IPS-11a (cell line): ENCODE data around the gene UNC13D.
A peak's percentile ranks its signal among the peaks of the same experiment; 100 is the strongest.
"Not testable (repeated sequence)": the region's sequence is repeated elsewhere in the genome, so short reads cannot be mapped to it uniquely, and the experiment has no call there.

Source experiments
- H3K4me3 ChIP-seq: one replicate; pipeline ENCODE4 v1.5.1; 2013; ENCODE audit warnings: low read depth, low read length, control low read depth

UNC13D gene

GRCh38 chr17:75875182-75875939 lies 31.2 kb upstream of the UNC13D start:
- H3K4me3 ChIP-seq, result no peak overlapping the region

DNA sequence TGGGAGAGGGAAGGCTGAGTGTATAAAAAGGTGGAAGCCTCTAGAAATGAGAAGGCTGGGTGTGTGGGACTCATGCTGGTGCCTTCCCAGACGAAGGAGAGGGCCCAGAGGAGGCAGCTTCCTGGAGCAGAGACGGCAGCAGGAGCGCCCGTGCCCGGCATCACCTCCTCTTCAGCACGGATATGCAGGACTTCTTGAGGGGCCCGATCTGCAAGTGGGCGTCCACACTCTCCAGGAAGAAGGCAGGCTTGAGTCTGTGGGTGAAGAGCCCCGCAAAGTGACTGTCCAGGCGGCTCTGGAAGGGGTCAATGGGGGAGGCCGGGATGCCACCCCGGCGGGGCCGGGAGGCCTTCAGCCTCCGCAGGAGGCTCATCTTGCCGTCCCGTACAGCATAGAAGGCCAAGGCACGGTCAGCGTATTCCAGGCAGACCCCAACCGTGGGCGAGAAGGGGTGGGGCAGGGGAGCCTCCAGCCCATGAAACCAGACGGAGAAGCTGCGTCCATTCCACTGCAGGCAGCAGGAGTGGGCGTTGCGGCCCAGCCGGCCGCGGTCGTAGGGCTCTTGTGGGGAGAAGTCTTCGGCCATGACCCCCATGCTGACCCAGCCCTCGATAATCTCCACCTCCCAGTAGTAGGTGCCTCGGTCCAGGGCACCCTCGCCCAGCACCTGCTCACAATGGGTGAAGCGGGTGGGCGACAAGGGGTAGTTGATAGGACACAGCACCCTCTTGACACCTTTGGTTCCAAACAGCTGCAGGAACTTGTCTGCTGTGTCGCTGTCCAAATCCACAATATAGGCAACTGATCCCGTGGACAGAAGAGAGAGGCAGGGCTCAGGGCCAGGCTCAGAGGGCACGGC lies 30.3 kb upstream of the UNC13D start:
- no peak overlapping the region for H3K4me3 ChIP-seq

DNA sequence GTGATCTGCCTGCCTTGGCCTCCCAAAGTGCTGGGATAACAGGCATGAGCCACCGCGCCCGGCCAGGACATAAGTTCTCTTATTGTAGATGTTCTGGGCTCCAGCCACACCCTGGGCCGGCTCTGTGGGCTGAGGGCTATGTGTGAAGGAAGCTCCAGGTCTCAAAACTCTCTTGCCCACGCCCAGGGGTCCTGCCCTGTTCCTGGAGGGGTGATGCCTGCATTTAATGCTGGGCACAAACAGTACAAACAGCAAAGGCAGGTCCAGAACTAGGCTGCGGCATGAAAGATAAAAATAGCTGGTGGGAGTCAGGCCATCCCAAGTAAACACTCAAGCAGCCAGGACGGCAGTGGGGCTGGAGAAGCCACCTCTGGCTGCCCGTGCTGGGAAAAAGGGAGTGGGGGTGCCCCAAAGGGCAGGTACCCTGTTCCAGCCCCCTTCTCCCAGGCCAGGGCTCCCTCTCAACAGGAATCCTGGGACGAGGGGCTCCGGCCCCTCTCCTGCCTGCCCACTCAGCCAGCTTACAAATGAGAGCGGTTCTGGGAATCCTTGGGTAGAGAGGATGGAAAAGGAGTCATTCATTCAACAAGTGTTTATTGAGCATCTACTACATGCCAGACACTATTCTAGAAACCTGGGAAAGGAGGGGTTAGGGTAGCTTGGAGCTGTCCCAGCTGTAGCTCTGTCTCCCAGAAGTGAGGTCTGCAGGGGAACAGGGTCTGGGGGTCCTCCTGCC lies 29.6 kb upstream of the UNC13D start:
- H3K4me3 ChIP-seq, result no peak overlapping the region

DNA sequence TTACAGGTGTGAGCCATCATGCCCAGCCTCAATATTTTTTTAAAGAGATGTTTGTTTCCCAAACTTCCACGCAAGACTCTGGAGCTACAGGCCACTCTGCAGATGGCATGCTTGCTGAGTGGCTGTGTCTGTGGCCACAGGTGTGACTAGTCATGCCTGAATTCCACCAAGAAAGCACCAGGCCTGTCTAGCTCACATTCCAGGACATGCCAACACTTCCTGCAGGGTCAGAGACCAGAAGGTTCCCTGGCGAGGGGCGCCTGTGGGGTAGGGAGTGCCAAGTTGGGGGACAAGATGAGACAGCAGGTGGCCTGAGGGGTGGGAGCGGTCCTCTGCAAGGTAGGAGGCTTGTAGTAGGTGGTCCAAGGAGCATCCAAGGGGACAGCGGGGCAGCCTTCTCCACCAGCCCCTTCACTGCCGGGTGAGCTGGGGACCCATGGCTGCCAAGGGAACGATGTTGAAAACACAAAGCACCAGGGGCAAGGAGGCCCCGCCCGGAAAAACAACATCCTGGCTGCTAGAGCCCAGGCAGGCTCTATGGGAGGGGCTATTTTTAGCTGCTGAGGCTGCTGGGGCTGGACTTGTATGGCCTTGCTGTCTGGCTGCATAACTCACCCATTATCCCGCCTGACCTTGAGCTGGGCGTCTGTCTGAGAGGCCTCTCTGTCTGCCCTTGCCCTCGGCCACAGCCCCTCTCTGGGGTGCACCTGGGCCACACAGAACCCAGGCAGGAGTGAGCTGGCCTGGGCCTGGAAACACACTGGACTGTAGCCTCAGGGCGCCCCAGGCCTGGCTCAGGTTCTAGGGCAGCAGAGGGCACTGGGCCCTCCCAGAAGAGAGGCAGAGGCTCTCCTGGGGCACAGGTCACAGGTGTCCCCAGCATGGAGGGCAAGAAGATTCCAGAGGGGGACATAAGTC lies 28.5 kb upstream of the UNC13D start:
- no peak overlapping the region for H3K4me3 ChIP-seq

DNA sequence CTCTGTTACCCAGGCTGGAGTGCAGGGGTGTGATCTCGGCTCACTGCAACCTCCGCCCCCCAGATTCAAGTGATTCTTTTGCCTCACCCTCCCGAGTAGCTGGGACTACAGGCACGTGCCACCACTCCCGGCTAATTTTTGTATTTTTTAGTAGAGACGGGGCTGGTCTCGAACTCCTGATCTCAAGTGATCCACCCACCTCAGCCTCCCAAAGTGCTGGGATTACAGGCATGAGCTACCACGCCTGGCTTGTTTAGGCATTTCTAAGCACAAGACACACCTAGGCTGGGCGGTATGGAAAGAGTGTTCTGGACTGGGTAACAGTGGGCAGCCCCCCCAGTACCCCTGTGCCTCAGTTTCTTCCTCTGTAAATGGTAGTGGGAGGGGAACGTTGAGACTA lies 26.0 kb upstream of the UNC13D start:
- H3K4me3 ChIP-seq, result not testable (repeated sequence)

DNA sequence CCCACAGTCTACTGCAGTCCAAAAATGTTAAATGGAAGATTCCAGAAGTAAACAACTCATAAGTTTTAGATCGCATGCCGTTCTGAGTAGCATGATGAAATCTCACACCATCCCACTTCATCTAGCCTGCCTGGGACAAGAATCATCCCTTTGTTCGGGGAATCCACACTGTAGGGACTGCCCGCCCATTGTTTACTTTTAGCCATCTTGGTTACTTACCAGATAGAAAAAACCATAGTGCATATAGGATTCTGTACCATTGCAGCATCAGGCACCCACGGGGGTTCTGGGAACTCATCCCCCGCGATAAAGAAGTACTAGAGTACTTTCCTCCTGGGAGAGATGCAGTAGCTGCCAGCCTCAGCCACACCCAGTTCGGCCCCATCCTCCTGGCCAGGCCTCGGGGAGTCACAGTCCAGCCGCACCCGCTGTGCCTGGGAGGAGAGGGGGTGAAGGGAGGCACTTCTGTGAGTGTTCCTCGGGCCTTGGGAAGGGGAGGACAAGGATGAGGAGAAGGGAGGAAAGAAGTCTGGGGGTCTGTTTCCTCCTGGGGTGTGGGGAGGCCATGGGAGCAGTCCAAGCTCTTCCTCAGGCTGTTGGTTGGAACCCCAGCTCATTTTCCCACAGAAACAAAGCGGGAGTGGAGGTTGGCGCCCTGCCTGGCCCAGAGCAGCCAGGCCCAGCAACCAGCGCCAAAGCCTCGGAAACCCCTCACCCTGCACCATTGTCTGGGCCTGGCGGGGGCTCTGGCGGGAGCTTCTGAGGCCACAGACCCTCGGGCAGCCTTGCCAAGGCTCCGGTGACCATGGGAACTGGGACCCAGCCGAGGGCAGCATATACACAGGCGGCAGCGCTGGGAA lies 25.3 kb upstream of the UNC13D start:
- no peak overlapping the region for H3K4me3 ChIP-seq

- not testable (repeated sequence) for H3K4me3 ChIP-seq
These were observed 24.6 kb upstream of the UNC13D start for GRCh38 chr17:75868730-75869281.

DNA sequence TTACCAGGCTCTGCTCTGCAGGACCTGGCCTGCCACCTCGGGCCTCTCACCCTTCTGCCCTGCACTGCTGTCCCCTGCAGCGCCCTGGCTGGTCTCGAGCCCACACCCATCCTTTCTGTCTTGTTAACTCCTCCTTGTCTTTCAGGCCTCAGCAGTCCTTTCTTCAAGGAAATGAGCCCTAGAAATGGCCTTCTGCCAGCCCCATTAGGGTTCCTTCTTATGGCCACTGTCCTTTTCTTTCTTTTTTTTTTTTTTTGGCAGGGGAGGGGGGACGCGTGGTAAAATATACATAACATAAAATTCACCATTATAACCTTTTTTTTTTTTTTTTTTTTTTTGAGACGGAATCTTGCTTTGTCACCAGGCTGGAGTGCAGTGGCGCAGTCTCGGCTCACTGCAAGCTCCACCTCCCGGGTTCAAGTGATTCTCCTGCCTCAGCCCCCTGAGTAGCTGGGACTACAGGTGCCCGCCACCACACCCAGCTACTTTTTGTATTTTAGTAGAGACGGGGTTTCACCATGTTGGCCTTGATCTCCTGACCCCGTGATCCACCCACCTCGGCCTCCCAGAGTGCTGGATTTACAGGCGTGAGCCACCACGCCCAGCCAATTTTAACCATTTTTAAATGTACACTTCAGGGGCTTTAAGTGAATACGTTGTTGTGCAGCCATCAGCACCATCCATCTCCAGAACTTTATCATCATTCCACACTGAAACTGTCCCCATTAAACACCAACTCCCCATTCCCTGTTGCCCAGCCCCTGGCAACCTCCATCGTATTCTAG lies 21.4 kb upstream of the UNC13D start:
- not testable (repeated sequence) for H3K4me3 ChIP-seq

- not testable (repeated sequence) for H3K4me3 ChIP-seq
These were observed 20.7 kb upstream of the UNC13D start for GRCh38 chr17:75864887-75865286.

DNA sequence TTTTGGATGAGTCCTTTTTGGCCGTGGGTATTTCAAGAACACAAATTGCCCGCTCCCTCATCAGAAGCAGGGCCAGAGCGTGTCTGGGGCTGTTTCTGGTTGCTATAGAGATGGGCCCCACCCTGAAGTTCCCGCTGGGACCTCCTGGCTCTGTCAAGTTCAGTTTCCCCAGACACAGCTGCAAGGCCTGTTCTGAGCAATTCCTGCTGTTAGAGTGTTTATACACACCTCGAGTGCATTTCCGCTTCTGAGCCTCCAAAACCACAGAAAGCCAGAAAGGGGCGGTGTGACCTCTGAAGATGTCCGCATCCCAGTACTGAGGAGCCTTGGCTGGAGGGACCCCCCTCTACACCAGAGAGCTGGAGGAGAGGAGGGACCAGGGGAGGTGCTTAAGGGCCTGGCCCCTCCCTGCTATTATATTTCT lies 20.3 kb upstream of the UNC13D start:
- no peak overlapping the region for H3K4me3 ChIP-seq

- no peak overlapping the region for H3K4me3 ChIP-seq
These were observed 17.7 kb upstream of the UNC13D start for GRCh38 chr17:75861927-75862317.

DNA sequence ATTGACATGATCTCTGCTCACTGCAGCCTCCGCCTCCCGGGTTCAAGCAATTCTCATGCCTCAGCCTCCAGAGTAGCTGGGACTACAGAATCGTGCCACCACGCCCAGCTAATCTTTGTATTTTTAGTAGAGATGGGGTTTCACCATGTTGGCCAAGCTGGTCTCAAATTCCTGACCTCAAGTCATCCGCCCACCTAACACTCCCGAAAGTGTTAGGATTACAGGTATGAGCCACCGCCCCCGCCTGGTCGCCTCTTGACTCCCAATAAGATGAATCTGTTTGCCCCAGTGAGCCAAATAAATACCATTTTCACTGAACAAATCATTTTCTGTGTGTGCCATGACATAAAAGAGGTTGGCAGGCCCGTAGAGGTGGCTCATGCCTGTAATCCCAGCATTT lies 15.2 kb upstream of the UNC13D start:
- not testable (repeated sequence) for H3K4me3 ChIP-seq

DNA sequence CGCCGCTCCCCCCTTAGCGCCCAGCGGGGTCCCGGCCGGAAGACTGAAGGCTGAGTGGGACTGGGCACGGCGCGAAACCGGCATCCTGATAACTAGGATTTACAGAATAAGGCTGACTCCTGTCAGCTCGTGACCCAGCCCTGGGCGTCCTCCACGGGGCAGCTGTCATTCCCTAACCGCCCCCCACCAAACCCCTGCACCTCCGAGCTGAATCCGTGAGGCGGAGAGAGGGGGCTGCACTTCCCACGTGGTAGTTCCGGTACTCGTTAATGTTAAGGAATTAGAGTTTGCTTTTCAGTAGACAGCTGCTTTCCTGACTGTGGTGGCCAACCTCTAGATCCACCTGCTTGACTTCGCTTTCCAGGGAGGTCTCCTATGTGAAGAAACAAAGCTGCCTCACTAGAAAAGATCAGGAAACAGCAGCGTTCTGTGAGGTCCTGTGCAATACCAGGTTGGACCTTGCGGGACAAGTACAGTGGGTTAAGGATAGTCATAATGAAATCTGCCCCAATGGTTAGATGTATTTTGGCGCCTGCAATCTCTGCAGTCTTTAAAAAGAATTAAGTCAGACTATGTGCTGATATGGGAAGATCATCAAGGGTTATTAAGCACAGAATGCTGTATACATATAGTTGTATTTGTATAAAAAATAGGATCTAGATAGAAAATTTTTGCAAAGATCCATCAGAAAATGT lies 12.0 kb upstream of the UNC13D start:
- H3K4me3 ChIP-seq, result peak overlapping the region; percentile 72

DNA sequence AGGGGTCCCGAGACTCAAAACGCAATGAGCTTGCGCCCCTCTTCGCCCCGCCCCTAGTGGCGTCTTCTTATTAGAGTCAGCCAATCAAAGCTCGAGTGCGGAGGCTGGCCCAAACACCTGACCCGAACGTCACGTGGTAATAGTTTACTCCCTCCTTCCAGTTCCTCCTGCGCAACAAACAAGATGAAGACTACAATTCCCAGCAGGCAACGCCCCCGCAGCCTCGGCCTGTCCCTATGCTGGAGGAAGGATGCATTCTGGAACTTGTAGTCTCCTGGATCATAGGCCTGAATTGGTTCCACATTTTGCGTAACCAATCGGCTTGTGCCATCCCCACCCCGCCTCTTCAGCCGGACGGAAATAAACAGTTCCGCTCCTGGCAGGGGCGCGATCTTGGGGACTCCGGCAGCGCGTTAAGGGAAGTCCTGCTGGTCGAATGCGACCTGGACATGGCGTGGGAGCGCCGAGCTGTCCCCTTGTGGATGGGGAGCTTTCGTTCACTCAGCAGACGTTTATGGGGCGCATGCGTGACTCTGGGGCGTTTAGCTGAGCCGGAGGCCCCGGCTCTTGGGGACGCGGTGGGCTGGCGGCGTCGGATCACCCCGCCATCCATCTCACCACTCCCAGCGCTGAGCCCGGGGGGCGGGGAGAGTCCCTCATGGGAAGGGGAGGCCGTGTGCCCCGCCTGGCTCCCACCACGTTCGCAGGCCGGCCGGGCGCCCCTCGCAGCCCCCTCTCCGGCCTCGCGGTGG lies 11.3 kb upstream of the UNC13D start, which contains the start of gene WBP2:
WBP2 (minus strand) TSS at position 26 of the 752 bp plus-strand sequence. CDS start 38 bp downstream, outside the sequence.
- peak within 1 kb of the TSS; percentile 72 for H3K4me3 ChIP-seq

- H3K4me3 ChIP-seq, result peak overlapping the region; percentile 55
These were observed 10.7 kb upstream of the UNC13D start for GRCh38 chr17:75854881-75855309.

- peak overlapping the region; percentile 47 for H3K4me3 ChIP-seq
These were observed 10.0 kb upstream of the UNC13D start for GRCh38 chr17:75854101-75854748.
